ENCODE results near the gene ASCC2. TPM values are rescaled to one million over a fixed set of nuclear protein-coding genes. Genes with fewer than 3 reads are reported as not detected.
A peak's percentile ranks its signal among the peaks of the same experiment; 100 is the strongest.

Gene ASCC2
- total and polyA plus RNA-seq, 2 experiments from 2014 or later, result 33.3 to 51.4 TPM

GRCh38 chr22:29879753-29880152 is 41.7 kb upstream of the ASCC2 start:
- Histone ChIP-seq H3K9me2 (ENCODE audit: insufficient read depth) (no peaks in the 10 kb centered on the region), H3K4me1 (ENCODE audit: insufficient read depth) (peaks cover 7% of the 10 kb centered on the region; the same call in 1 of the 2 replicates), H3K4me2 (ENCODE audit: unreplicated experiment) (no peak overlapping the region), H4K20me1 (ENCODE audit: insufficient read depth) (no peaks in the 10 kb centered on the region; the same call in 1 of the 2 replicates), H3K79me2 (ENCODE audit: insufficient read depth) (peaks cover 14% of the 10 kb centered on the region), H2AFZ (no peak overlapping the region), H3K4me3 (no peak overlapping the region), H3K27ac (no peak overlapping the region), H3K9ac (no peak overlapping the region), H3K27me3 (replicated peaks; ENCODE audit: insufficient read depth) (0 out of 2 replicates have a peak, but pooled peaks cover 5% of the 10 kb centered on the region), H3K36me3 (ENCODE audit: low read depth) (no peaks in the 10 kb centered on the region), H3K9me3 (ENCODE audit: low read depth) (no peaks in the 10 kb centered on the region), H3F3A (ENCODE audit: insufficient read depth) (0 out of 2 replicates have a peak, but pooled peaks cover 4% of the 10 kb centered on the region)
- peak; percentile 16 for DNase-seq
- no peak for TF ChIP-seq EZH2 (IDR thresholded peaks at IDR 0.05; ENCODE audit: insufficient read depth, poor library complexity, severe bottlenecking)
- TF ChIP-seq EZH2phosphoT487 (IDR thresholded peaks at IDR 0.05; ENCODE audit: insufficient read depth, low read depth), result no peak
- in situ Hi-C loops (cut with MboI), result no loop called here
- WGBS, 2 experiments (ENCODE audit: low coverage in 1 of 2, low lambda C conversion rate in 2 of 2, missing lambda C conversion rate in 2 of 2), result 95 to 96% methylated on average over 5 of the region's 5 CpGs

DNA sequence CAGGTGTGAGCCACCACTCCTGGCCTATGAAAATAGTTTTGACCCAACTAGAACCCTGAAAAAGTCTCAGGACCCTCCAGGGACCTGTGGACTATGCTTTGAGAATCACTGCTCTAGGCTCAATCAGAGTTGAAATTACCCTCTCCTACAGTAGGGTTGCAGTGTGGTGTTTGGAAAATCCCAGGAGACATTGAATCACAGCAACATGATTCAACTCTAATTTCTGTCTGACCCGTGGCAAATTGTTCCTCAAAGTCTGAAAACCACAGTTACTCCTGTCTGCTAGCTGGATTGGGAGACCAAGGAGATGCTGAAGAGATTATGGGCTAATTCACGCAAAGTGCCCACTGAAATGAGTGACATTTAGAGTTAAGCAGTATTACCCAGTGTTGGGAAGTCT is 39.5 kb upstream of the ASCC2 start:
- Histone ChIP-seq H3K27me3 (replicated peaks; ENCODE audit: insufficient read depth) (0 out of 2 replicates have a peak, but pooled peaks cover 8% of the 10 kb centered on the region), H3K9ac (no peak overlapping the region), H3F3A (ENCODE audit: insufficient read depth) (no peaks in the 10 kb centered on the region), H3K4me1 (ENCODE audit: insufficient read depth) (peaks cover 3% of the 10 kb centered on the region; the same call in 1 of the 2 replicates), H3K79me2 (ENCODE audit: insufficient read depth) (no peaks in the 10 kb centered on the region), H4K20me1 (ENCODE audit: insufficient read depth) (no peaks in the 10 kb centered on the region), H3K4me2 (ENCODE audit: unreplicated experiment) (peak overlapping the region; percentile 0), H3K9me2 (ENCODE audit: insufficient read depth) (no peaks in the 10 kb centered on the region), H3K4me3 (no peak overlapping the region), H3K27ac (no peak overlapping the region), H2AFZ (no peak overlapping the region), H3K36me3 (ENCODE audit: low read depth) (no peaks in the 10 kb centered on the region), H3K9me3 (ENCODE audit: low read depth) (no peaks in the 10 kb centered on the region)
- TF ChIP-seq EZH2phosphoT487 (IDR thresholded peaks at IDR 0.05; ENCODE audit: insufficient read depth, low read depth) (no peak), EZH2 (IDR thresholded peaks at IDR 0.05; ENCODE audit: insufficient read depth, poor library complexity, severe bottlenecking) (no peak)
- 39 to 41% methylated on average over 2 of the region's 2 CpGs for WGBS, 2 experiments (ENCODE audit: low coverage in 1 of 2, low lambda C conversion rate in 2 of 2, missing lambda C conversion rate in 2 of 2)
- in situ Hi-C loops (cut with MboI), result no loop called here
- peak; percentile 89 for DNase-seq

DNA sequence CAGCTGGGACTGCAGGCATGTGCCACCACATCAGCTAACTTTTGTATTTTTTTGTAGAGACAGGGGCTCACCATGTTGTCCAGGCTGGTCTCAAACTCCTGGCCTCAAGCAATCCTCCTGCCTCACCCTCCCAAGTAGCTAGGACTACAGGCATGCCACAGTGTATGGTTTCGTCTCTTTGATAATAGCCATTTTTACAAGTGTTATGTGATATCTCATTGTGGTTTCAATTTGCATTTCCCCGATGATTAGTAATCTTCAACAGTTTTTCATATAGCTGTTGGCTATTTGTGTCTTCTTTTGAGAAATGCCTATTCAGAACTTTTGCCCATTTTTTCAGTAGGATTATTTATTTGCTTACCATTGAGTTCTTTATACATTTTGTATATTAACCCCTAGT is 35.9 kb upstream of the ASCC2 start:
- in situ Hi-C loops (cut with MboI), result no loop called here
- H3K27ac ChIP-seq, result no peak overlapping the region
- no peaks in the 10 kb centered on the region for H3K79me2 ChIP-seq (ENCODE audit: insufficient read depth)
- no peaks in the 10 kb centered on the region for H4K20me1 ChIP-seq (ENCODE audit: insufficient read depth)
- H2AFZ ChIP-seq, result no peak overlapping the region
- H3K9me2 ChIP-seq (ENCODE audit: insufficient read depth), result no peaks in the 10 kb centered on the region
- no peaks in the 10 kb centered on the region for H3K9me3 ChIP-seq (ENCODE audit: low read depth)
- H3K9ac ChIP-seq, result no peak overlapping the region
- no peak for DNase-seq
- WGBS, 2 experiments (ENCODE audit: low coverage in 1 of 2, low lambda C conversion rate in 2 of 2, missing lambda C conversion rate in 2 of 2), result 92 to 95% methylated on average over 2 of the region's 2 CpGs
- H3F3A ChIP-seq (ENCODE audit: insufficient read depth), result no peaks in the 10 kb centered on the region
- 0 out of 2 replicates have a peak, but pooled peaks cover 8% of the 10 kb centered on the region for H3K27me3 ChIP-seq (replicated peaks; ENCODE audit: insufficient read depth)
- no peaks in the 10 kb centered on the region for H3K36me3 ChIP-seq (ENCODE audit: low read depth)
- H3K4me1 ChIP-seq (ENCODE audit: insufficient read depth), result peaks cover 3% of the 10 kb centered on the region; the same call in 1 of the 2 replicates
- TF ChIP-seq EZH2phosphoT487 (IDR thresholded peaks at IDR 0.05; ENCODE audit: insufficient read depth, low read depth) (no peak), EZH2 (IDR thresholded peaks at IDR 0.05; ENCODE audit: insufficient read depth, poor library complexity, severe bottlenecking) (no peak)
- no peak overlapping the region for H3K4me2 ChIP-seq (ENCODE audit: unreplicated experiment)
- no peak overlapping the region for H3K4me3 ChIP-seq

- no peak overlapping the region for H2AFZ ChIP-seq
- H3K4me1 ChIP-seq (ENCODE audit: insufficient read depth), result peaks cover 2% of the 10 kb centered on the region; the same call in 1 of the 2 replicates
- no peaks in the 10 kb centered on the region for H3K79me2 ChIP-seq (ENCODE audit: insufficient read depth)
- H3K27me3 ChIP-seq (replicated peaks; ENCODE audit: insufficient read depth), result 0 out of 2 replicates have a peak, but pooled peaks cover 8% of the 10 kb centered on the region
- H3K4me2 ChIP-seq (ENCODE audit: unreplicated experiment), result no peak overlapping the region
- H4K20me1 ChIP-seq (ENCODE audit: insufficient read depth), result no peaks in the 10 kb centered on the region
- no peaks in the 10 kb centered on the region for H3K9me2 ChIP-seq (ENCODE audit: insufficient read depth)
- H3K36me3 ChIP-seq (ENCODE audit: low read depth), result no peaks in the 10 kb centered on the region
- no peak for DNase-seq
- no peaks in the 10 kb centered on the region for H3K9me3 ChIP-seq (ENCODE audit: low read depth)
- TF ChIP-seq EZH2 (IDR thresholded peaks at IDR 0.05; ENCODE audit: insufficient read depth, poor library complexity, severe bottlenecking), result no peak
- TF ChIP-seq EZH2phosphoT487 (IDR thresholded peaks at IDR 0.05; ENCODE audit: insufficient read depth, low read depth), result no peak
- H3K4me3 ChIP-seq, result no peak overlapping the region
- H3K27ac ChIP-seq, result no peak overlapping the region
- no peaks in the 10 kb centered on the region for H3F3A ChIP-seq (ENCODE audit: insufficient read depth)
- in situ Hi-C loops (cut with MboI), result no loop called here
- no peak overlapping the region for H3K9ac ChIP-seq
- 74 to 83% methylated on average over 5 of the region's 5 CpGs for WGBS, 2 experiments (ENCODE audit: low coverage in 1 of 2, low lambda C conversion rate in 2 of 2, missing lambda C conversion rate in 2 of 2)
These were observed 34.9 kb upstream of the ASCC2 start for GRCh38 chr22:29872989-29873388.

Data from GM23248 (cell line).